Activated CD4-positive, alpha-beta T cell treated with anti-CD3 and anti-CD28 coated beads for 36 hours (primary cell): ENCODE data around the gene TESK1. TPM values are rescaled to one million over a fixed set of nuclear protein-coding genes. Genes with fewer than 3 reads are reported as not detected.

ENCODE experiments used
- ATAC-seq: fragments of 200-7000 bp; cut with Tn5 transposase; one replicate; pipeline ENCODE4 v1.10.0; 2021; ENCODE audit warnings: mild to moderate bottlenecking, moderate library complexity
- CTCF ChIA-PET: fragments of 350-600 bp; sonication (Branson Sonifier 250); formaldehyde crosslinking; loops from one replicate; lab custom pipeline; 2021; ENCODE audit warnings: antibody characterized with exemption; lab: Charles Lee
- POLR2A ChIA-PET: fragments of 350-600 bp; sonication (Branson Sonifier 250); formaldehyde crosslinking; loops from one replicate; lab custom pipeline; 2021; ENCODE audit warnings: antibody characterized with exemption, inconsistent platforms; lab: Charles Lee
- DNase-seq: peaks from one replicate; pipeline ENCODE4 v3.0.0-alpha.2; 2020
- H3K27ac Mint-ChIP-seq: one replicate; pipeline ENCODE4 v1.8.0; 2021; ENCODE audit warnings: mixed read lengths
- H3K27me3 Mint-ChIP-seq: one replicate; pipeline ENCODE4 v1.8.0; 2021; ENCODE audit warnings: mixed read lengths
- H3K36me3 Mint-ChIP-seq: one replicate; pipeline ENCODE4 v1.8.0; 2021; ENCODE audit warnings: low read depth, mixed read lengths
- H3K4me1 Mint-ChIP-seq: one replicate; pipeline ENCODE4 v1.8.0; 2021; ENCODE audit warnings: mixed read lengths
- H3K4me3 Mint-ChIP-seq: one replicate; pipeline ENCODE4 v1.8.0; 2021; ENCODE audit warnings: mild to moderate bottlenecking, moderate library complexity, mixed read lengths
- H3K9me3 Mint-ChIP-seq: one replicate; pipeline ENCODE4 v1.8.0; 2021; ENCODE audit warnings: low read depth, mixed read lengths
- intact Hi-C, 2 experiments: fragments of 100-400 bp; cut with DNase I in 1 of 2; cut with micrococcal nuclease in 1 of 2; formaldehyde crosslinking; loops; one replicate each; pipeline versions ENCODE4 v1.14.2 to v1.15.1; 2022 to 2024; cut with DNase I, micrococcal nuclease
- microRNA-seq: library from miRNA; unstranded; fragments of <30 nt; microRNA quantifications from one replicate; pipeline ENCODE4 v1.2.0, GENCODE V29; 2021; ENCODE audit warnings: borderline replicate concordance
- total RNA-seq, 2 experiments: library from RNA; stranded (reverse); gene quantifications; one replicate each; pipeline ENCODE4 v1.2.3, GENCODE V29; 2021

TESK1 gene
- total RNA-seq, 2 experiments from 2014 or later = 23.3 to 27.7 TPM

- DNase-seq = no peak
- ChIA-PET POLR2A (interaction anchor here (0.5 kb wide), 1 partner anchor 119 kb away, joined by 4 read pairs; no protein-coding TSS in a partner anchor), CTCF (interaction anchor here (0.7 to 6.7 kb wide), 10 partner anchors 9 to 175 kb away, joined by 3 to 89 read pairs (median 12); partner anchors contain the start of gene SIT1)
- H3K4me1 Mint-ChIP-seq = peaks cover 62% of the 10 kb centered on the region
- no peak overlapping the region for H3K4me3 Mint-ChIP-seq
- no peak for ATAC-seq
- H3K36me3 Mint-ChIP-seq = peaks cover 22% of the 10 kb centered on the region
- H3K27ac Mint-ChIP-seq = peak overlapping the region; percentile 23
- intact Hi-C loops = loop anchor here (5.0 to 10.0 kb wide), 9 partner anchors 39 to 669 kb away; partner anchors contain the start of genes CD72 (in 1 of the 2), CLTA (in 1 of the 2), DNAJB5 (in 1 of the 2) and GBA2 (in 1 of the 2)
- H3K9me3 Mint-ChIP-seq = no peaks in the 10 kb centered on the region
- H3K27me3 Mint-ChIP-seq = peaks cover 2% of the 10 kb centered on the region
Measured at GRCh38 chr9:35656348-35656747, 51.3 kb downstream of the TESK1 start.

GRCh38 chr9:35656831-35657545, 51.9 kb downstream of the TESK1 start:
- POLR2A ChIA-PET = interaction anchor here (1.2 to 1.4 kb wide), 2 partner anchors 8 to 76 kb away, joined by 3 to 4 read pairs; partner anchors contain the start of gene CREB3
- Mint-ChIP-seq H3K9me3 (no peaks in the 10 kb centered on the region), H3K4me1 (peaks cover 60% of the 10 kb centered on the region), H3K36me3 (peaks cover 26% of the 10 kb centered on the region), H3K27me3 (peaks cover 2% of the 10 kb centered on the region), H3K4me3 (peak overlapping the region; percentile 80), H3K27ac (peak overlapping the region; percentile 98)
- CTCF ChIA-PET = interaction anchor here (0.7 to 6.7 kb wide), 19 partner anchors 9 to 487 kb away, joined by 3 to 89 read pairs (median 5); partner anchors contain the start of genes CREB3, SIT1, TESK1 and TLN1
- no peak for DNase-seq
- intact Hi-C loops = loop anchor here (1.0 to 10.0 kb wide), 13 partner anchors 10 to 670 kb away; partner anchors contain the start of genes CD72 (in 1 of the 2), CLTA (in 1 of the 2), CREB3 (in 1 of the 2) and DNAJB5 (in 1 of the 2)
- no peak for ATAC-seq

- H3K4me3 Mint-ChIP-seq = peak within 1 kb of the TSS; percentile 80
- DNase-seq (peak; percentile 97), ATAC-seq (peak; percentile 95)
- CTCF ChIA-PET = interaction anchor here (0.5 to 6.7 kb wide), 28 partner anchors 8 to 994 kb away, joined by 3 to 89 read pairs (median 4); partner anchors contain the start of genes CA9, CD72, CREB3 and SIT1
- peaks cover 2% of the 10 kb centered on the region for H3K27me3 Mint-ChIP-seq
- intact Hi-C loops = loop anchor here (1.0 to 10.0 kb wide), 19 partner anchors 10 to 670 kb away; partner anchors contain the start of genes CREB3 (in 2 of the 2), GBA2 (in 2 of the 2), RGP1 (in 2 of the 2) and TLN1 (in 2 of the 2)
- POLR2A ChIA-PET = interaction anchor here (0.7 to 1.4 kb wide), 4 partner anchors 9 to 75 kb away, joined by 3 to 4 read pairs (median 3); partner anchors contain the start of gene CREB3
- H3K4me1 Mint-ChIP-seq = peaks cover 64% of the 10 kb centered on the region
- no peaks in the 10 kb centered on the region for H3K9me3 Mint-ChIP-seq
- peaks cover 31% of the 10 kb centered on the region for H3K36me3 Mint-ChIP-seq
- peak within 1 kb of the TSS; percentile 98 for H3K27ac Mint-ChIP-seq
Measured at GRCh38 chr9:35657546-35658136, 52.6 kb downstream of the TESK1 start, which contains the start of gene RMRP. TSS of gene RMRP (minus strand) at chr9:35658019.

- Mint-ChIP-seq H3K9me3 (no peaks in the 10 kb centered on the region), H3K27me3 (peaks cover 2% of the 10 kb centered on the region), H3K36me3 (peaks cover 37% of the 10 kb centered on the region), H3K27ac (peak within 1 kb of the TSS; percentile 98), H3K4me3 (peak within 1 kb of the TSS; percentile 80), H3K4me1 (peaks cover 68% of the 10 kb centered on the region)
- ChIA-PET POLR2A (interaction anchor here (0.7 to 1.4 kb wide), 4 partner anchors 10 to 74 kb away, joined by 3 to 4 read pairs (median 3); partner anchors contain the start of gene CREB3), CTCF (interaction anchor here (0.5 to 6.7 kb wide), 33 partner anchors 8 to 1012 kb away, joined by 3 to 89 read pairs (median 4); partner anchors contain the start of genes CA9, CD72, CREB3 and GALT)
- DNase-seq (peak; percentile 87), ATAC-seq (peak; percentile 63)
- intact Hi-C loops = loop anchor here (1.0 to 10.0 kb wide), 16 partner anchors 38 to 671 kb away; partner anchors contain the start of genes GBA2 (in 2 of the 2), RGP1 (in 2 of the 2), ATOSB (in 1 of the 2) and CD72 (in 1 of the 2)
Measured at GRCh38 chr9:35658137-35658967, 53.3 kb downstream of the TESK1 start, which contains the start of gene CCDC107. TSS of gene CCDC107 (plus strand) at chr9:35658292. CDS start at chr9:35658380, 88 bp downstream.

GRCh38 chr9:35658968-35659220, 53.8 kb downstream of the TESK1 start:
- intact Hi-C loops = loop anchor here (1.0 to 10.0 kb wide), 16 partner anchors 37 to 672 kb away; partner anchors contain the start of genes GBA2 (in 2 of the 2), RGP1 (in 2 of the 2), ATOSB (in 1 of the 2) and CD72 (in 1 of the 2)
- ChIA-PET POLR2A (interaction anchor here (1.3 kb wide), 1 partner anchor 29 kb away, joined by 3 read pairs; no protein-coding TSS in a partner anchor), CTCF (interaction anchor here (0.7 to 6.7 kb wide), 17 partner anchors 11 to 1013 kb away, joined by 3 to 89 read pairs (median 4); partner anchors contain the start of genes CREB3, GALT, SIT1 and TESK1)
- Mint-ChIP-seq H3K4me1 (peaks cover 72% of the 10 kb centered on the region), H3K4me3 (peak overlapping the region; percentile 80), H3K36me3 (peaks cover 37% of the 10 kb centered on the region), H3K27ac (peak overlapping the region; percentile 82), H3K9me3 (no peaks in the 10 kb centered on the region), H3K27me3 (peaks cover 2% of the 10 kb centered on the region)
- DNase-seq (peak; percentile 45), ATAC-seq (peak; percentile 1)

- H3K9me3 Mint-ChIP-seq = no peaks in the 10 kb centered on the region
- ChIA-PET CTCF (interaction anchor here (0.7 to 6.7 kb wide), 15 partner anchors 12 to 1013 kb away, joined by 3 to 89 read pairs (median 4); partner anchors contain the start of genes CREB3, GALT, SIT1 and TLN1), POLR2A (no interaction called here)
- H3K27me3 Mint-ChIP-seq = peaks cover 2% of the 10 kb centered on the region
- ATAC-seq = no peak
- H3K4me1 Mint-ChIP-seq = peaks cover 76% of the 10 kb centered on the region
- intact Hi-C loops = loop anchor here (2.0 to 10.0 kb wide), 11 partner anchors 38 to 672 kb away; partner anchors contain the start of genes GBA2 (in 2 of the 2), RGP1 (in 2 of the 2), ATOSB (in 1 of the 2) and CD72 (in 1 of the 2)
- H3K36me3 Mint-ChIP-seq = peaks cover 37% of the 10 kb centered on the region
- no peak for DNase-seq
- H3K4me3 Mint-ChIP-seq = peak overlapping the region; percentile 80
- H3K27ac Mint-ChIP-seq = peak overlapping the region; percentile 82
Measured at GRCh38 chr9:35659340-35659739, 54.3 kb downstream of the TESK1 start.

Small RNA genes within 50 kb of the gene (microRNA-seq; reads per million reads assigned to microRNA genes)
- gene MIR4667 = not detected

Other genes starting within 250 kb of the TESK1 start
- 1 to 10 TPM; 5.7 to 6.5 TPM for gene RUSC2, start 115.2 kb upstream of the TESK1 start, total RNA-seq
- gene CD72, start 13.2 kb downstream of the TESK1 start, total RNA-seq = 1 to 10 TPM; 6.5 to 8.7 TPM
- gene SIT1, start 45.7 kb downstream of the TESK1 start, total RNA-seq = 10 to 100 TPM; 76.5 to 80.9 TPM
- over 10,000 TPM in 1 of 2 experiments, 100 to 1,000 TPM in 1; 894 to 11,462 TPM for gene RMRP, start 52.8 kb downstream of the TESK1 start, total RNA-seq
- 10 to 100 TPM in 1 of 2 experiments, 1 to 10 TPM in 1; 7.9 to 10.4 TPM for gene CCDC107, start 53.0 kb downstream of the TESK1 start, total RNA-seq
- gene ARHGEF39, start 59.9 kb downstream of the TESK1 start, total RNA-seq = 10 to 100 TPM; 19.1 to 23.1 TPM
- gene CA9, start 68.7 kb downstream of the TESK1 start, total RNA-seq = 1 to 10 TPM; 2.9 to 3.1 TPM
- 1 to 10 TPM; 4.3 to 5.5 TPM for gene TPM2, start 84.7 kb downstream of the TESK1 start, total RNA-seq
- 100 to 1,000 TPM; 217 to 238 TPM for gene TLN1, start 126.9 kb downstream of the TESK1 start, total RNA-seq
- gene CREB3, start 127.4 kb downstream of the TESK1 start, total RNA-seq = 10 to 100 TPM; 24.0 to 26.0 TPM
- 10 to 100 TPM; 19.6 to 23.7 TPM for gene GBA2, start 144.0 kb downstream of the TESK1 start, total RNA-seq
- 10 to 100 TPM; 14.0 to 15.5 TPM for gene RGP1, start 144.0 kb downstream of the TESK1 start, total RNA-seq
- under 1 TPM in 1 of 2 experiments, not detected in 1; 0.39 TPM for gene MSMP, start 149.0 kb downstream of the TESK1 start, total RNA-seq
- 10 to 100 TPM in 1 of 2 experiments, 1 to 10 TPM in 1; 9.3 to 10.5 TPM for gene NPR2, start 186.3 kb downstream of the TESK1 start, total RNA-seq
- gene SPAG8, start 207.0 kb downstream of the TESK1 start, total RNA-seq = 1 to 10 TPM in 1 of 2 experiments, under 1 TPM in 1; 0.85 to 1.7 TPM
- gene HINT2, start 209.8 kb downstream of the TESK1 start, total RNA-seq = 10 to 100 TPM; 47.4 to 61.1 TPM
- not detected for gene FAM221B, start 223.5 kb downstream of the TESK1 start, total RNA-seq
- 1 to 10 TPM; 5.8 to 6.9 TPM for gene TMEM8B, start 224.0 kb downstream of the TESK1 start, total RNA-seq